Measurements from ENCODE around the gene ZNF516. TPM values are rescaled to one million over a fixed set of nuclear protein-coding genes. Genes with fewer than 3 reads are reported as not detected.
A peak's percentile ranks its signal among the peaks of the same experiment; 100 is the strongest.

ZNF516 gene
- total RNA-seq, 1 donor from 2014 or later = 11.5 TPM

- peak overlapping the region; percentile 87 for H3K4me3 ChIP-seq
- peak; percentile 67 for DNase-seq
- TF ChIP-seq CTCF (IDR thresholded peaks at IDR 0.05; ENCODE audit: borderline replicate concordance) = no peak
- H3K27ac ChIP-seq (replicated peaks) = peak overlapping the region; percentile 80
- no peaks in the 10 kb centered on the region for H3K9me3 ChIP-seq (replicated peaks)
- H3K4me1 ChIP-seq = peaks cover 40% of the 10 kb centered on the region
- no peaks in the 10 kb centered on the region for H3K27me3 ChIP-seq (ENCODE audit: low read depth)
- intact Hi-C loops (cut with micrococcal nuclease) = no loop called here
- no peaks in the 10 kb centered on the region for H3K36me3 ChIP-seq
Measured at GRCh38 chr18:76496194-76496890, 1.3 kb upstream of the ZNF516 start.

DNA sequence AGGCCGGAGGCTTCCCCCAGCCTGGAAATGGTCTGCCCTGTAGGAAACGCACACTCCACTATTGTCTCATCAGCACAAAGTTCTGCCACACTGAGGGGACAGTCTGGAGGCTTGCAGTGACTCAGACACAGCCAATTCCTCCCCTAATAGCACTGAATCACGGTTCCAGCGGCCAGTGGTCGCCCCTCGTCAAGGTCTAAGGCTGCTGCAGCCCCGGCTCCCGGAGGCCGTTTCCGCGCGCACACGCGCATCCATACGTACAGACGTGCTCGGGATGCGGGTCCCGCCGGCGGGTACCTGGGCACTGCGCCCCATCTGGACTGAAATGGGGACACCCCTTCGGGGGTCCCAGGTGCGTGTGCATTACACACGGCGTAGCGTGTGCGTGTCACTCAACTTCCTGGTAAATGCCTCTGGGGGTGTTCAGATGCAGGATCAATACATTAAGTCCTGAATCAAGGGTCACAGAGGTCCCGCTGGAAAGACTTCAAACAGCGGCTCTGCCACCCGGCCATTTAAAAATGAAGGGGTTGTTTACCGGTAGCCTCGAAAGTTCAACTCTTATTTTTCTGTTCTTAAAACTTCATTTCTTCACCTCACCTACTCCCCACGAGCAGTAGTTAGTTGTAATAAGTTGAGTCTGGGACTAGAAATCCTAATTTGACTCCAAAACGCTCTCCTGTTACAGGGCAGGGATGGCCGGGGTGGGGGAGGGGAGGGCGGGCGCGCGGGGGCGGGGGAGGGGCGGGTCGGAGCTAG is 572 bp upstream of the ZNF516 start:
- Histone ChIP-seq H3K27me3 (ENCODE audit: low read depth) (no peaks in the 10 kb centered on the region), H3K4me3 (peak overlapping the region; percentile 87), H3K27ac (replicated peaks) (peak overlapping the region; percentile 80), H3K9me3 (replicated peaks) (no peaks in the 10 kb centered on the region), H3K4me1 (peaks cover 44% of the 10 kb centered on the region), H3K36me3 (no peaks in the 10 kb centered on the region)
- no peak for TF ChIP-seq CTCF (IDR thresholded peaks at IDR 0.05; ENCODE audit: borderline replicate concordance)
- no peak for DNase-seq
- intact Hi-C loops (cut with micrococcal nuclease) = no loop called here

GRCh38 chr18:76494231-76495005 is 624 bp downstream of the ZNF516 start:
- no peaks in the 10 kb centered on the region for H3K27me3 ChIP-seq (ENCODE audit: low read depth)
- intact Hi-C loops (cut with micrococcal nuclease) = no loop called here
- no peaks in the 10 kb centered on the region for H3K36me3 ChIP-seq
- H3K27ac ChIP-seq (replicated peaks) = peak overlapping the region; percentile 84
- no peak for TF ChIP-seq CTCF (IDR thresholded peaks at IDR 0.05; ENCODE audit: borderline replicate concordance)
- peak overlapping the region; percentile 87 for H3K4me3 ChIP-seq
- H3K9me3 ChIP-seq (replicated peaks) = no peaks in the 10 kb centered on the region
- peaks cover 55% of the 10 kb centered on the region for H3K4me1 ChIP-seq
- no peak for DNase-seq

DNA sequence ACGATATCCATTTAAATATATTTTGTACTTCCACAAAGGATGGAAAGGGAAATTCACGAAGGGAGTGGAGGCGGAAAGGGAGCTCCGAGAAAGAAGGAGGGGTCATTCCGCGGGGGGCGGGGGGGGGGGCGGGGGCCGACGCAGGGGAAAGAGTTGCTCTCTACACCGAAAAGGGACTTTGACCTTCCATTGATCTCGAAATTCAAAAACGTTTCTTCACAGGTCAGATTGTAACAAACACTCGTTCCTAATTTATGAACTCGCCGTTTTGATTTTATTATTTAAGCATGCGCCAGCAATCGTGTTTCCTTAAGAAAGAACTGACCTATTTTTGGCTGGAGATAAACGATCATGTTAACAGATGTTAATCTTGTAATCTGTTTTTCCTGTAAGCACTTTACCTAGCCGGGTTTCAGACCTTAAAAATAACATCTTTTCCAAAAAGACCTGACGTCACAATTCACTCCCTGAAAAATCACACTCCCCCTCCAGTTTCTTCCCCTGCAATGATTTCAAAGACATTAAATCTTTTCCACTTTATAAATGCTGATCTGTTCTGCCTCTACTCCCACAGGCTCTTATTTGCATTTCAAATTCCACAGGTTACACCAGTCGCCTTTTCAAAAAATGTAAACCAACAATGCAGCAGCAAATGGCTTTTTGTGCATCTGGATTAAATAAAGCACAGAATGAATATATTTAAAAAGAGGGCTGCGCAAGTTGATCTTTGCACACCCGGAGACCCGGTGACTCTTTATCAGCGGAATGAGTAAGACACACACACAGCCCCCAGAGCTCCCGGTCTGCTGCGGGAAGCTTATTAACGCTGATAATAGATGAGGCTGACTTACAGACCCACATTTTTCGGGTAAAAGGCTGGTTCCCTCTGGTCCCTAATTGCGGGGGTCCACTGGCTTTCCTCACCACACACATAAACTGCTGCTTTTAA is 1.6 kb downstream of the ZNF516 start:
- peaks cover 64% of the 10 kb centered on the region for H3K4me1 ChIP-seq
- H3K4me3 ChIP-seq = peak overlapping the region; percentile 87
- no peaks in the 10 kb centered on the region for H3K9me3 ChIP-seq (replicated peaks)
- DNase-seq = no peak
- H3K27ac ChIP-seq (replicated peaks) = peak overlapping the region; percentile 84
- no peaks in the 10 kb centered on the region for H3K27me3 ChIP-seq (ENCODE audit: low read depth)
- H3K36me3 ChIP-seq = no peaks in the 10 kb centered on the region
- intact Hi-C loops (cut with micrococcal nuclease) = no loop called here
- no peak for TF ChIP-seq CTCF (IDR thresholded peaks at IDR 0.05; ENCODE audit: borderline replicate concordance)
